Measurements from ENCODE around the gene CLDN6. TPM values are rescaled to one million over a fixed set of nuclear protein-coding genes. Genes with fewer than 3 reads are reported as not detected.
A peak's percentile ranks its signal among the peaks of the same experiment; 100 is the strongest.

Gene CLDN6
- total RNA-seq, 4 donors from 2014 or later = not detected

- H3K4me1 ChIP-seq = peaks cover 0 to 12% (median 7%) of the 10 kb centered on the region in 3 donors
- H3K27ac ChIP-seq = no peak overlapping the region
- H3K27me3 ChIP-seq = peaks cover 98% of the 10 kb centered on the region
- no peaks in the 10 kb centered on the region for H3K36me3 ChIP-seq
- TF ChIP-seq POLR2AphosphoS5 (IDR thresholded peaks at IDR 0.05) (no peak), CTCF (IDR thresholded peaks at IDR 0.05) (no peak), EP300 (IDR thresholded peaks at IDR 0.05) (no peak), POLR2A (IDR thresholded peaks at IDR 0.05) (no peak)
- H3K4me3 ChIP-seq = peak overlapping the region in 1 of 2 donors; percentile 1
- WGBS, 2 donors (ENCODE audit: low coverage in 1 of 2) = 20% methylated on average over 1 of the region's 40 CpGs; no CpG with 5 or more reads in 1 of the 2 donors
- no peak for ATAC-seq
- H3K9me3 ChIP-seq = no peaks in the 10 kb centered on the region
Observed at GRCh38 chr16:3035972-3036725, 18.2 kb upstream of the CLDN6 start.

GRCh38 chr16:3035289-3035971 is 17.4 kb upstream of the CLDN6 start:
- no peaks in the 10 kb centered on the region for H3K36me3 ChIP-seq
- TF ChIP-seq EP300 (IDR thresholded peaks at IDR 0.05) = no peak
- TF ChIP-seq CTCF (IDR thresholded peaks at IDR 0.05) = no peak
- TF ChIP-seq POLR2A (IDR thresholded peaks at IDR 0.05) = no peak
- TF ChIP-seq POLR2AphosphoS5 (IDR thresholded peaks at IDR 0.05) = no peak
- no peak for ATAC-seq
- WGBS, 2 donors (ENCODE audit: low coverage in 1 of 2) = 0% methylated on average over 1 of the region's 19 CpGs; no CpG with 5 or more reads in 1 of the 2 donors
- H3K27ac ChIP-seq = no peak overlapping the region
- no peaks in the 10 kb centered on the region for H3K9me3 ChIP-seq
- H3K4me3 ChIP-seq = no peak overlapping the region
- peaks cover 98% of the 10 kb centered on the region for H3K27me3 ChIP-seq
- peaks cover 0 to 12% (median 7%) of the 10 kb centered on the region in 3 donors for H3K4me1 ChIP-seq

- 28 to 32% methylated on average over 6 of the region's 7 CpGs for WGBS, 2 donors (ENCODE audit: low coverage in 1 of 2)
- Histone ChIP-seq H3K27me3 (peaks cover 91% of the 10 kb centered on the region), H3K4me3 (no peak overlapping the region)
Observed at GRCh38 chr16:3032624-3033023, 14.6 kb upstream of the CLDN6 start.

GRCh38 chr16:3030222-3031212 is 12.5 kb upstream of the CLDN6 start:
- WGBS, 2 donors (ENCODE audit: low coverage in 1 of 2) = 60% methylated on average over 2 of the region's 33 CpGs; no CpG with 5 or more reads in 1 of the 2 donors
- H3K27ac ChIP-seq = no peak overlapping the region
- peaks cover 0 to 20% of the 10 kb centered on the region in 2 donors for H3K36me3 ChIP-seq
- ATAC-seq = no peak
- H3K4me1 ChIP-seq = peaks cover 0 to 25% (median 15%) of the 10 kb centered on the region in 3 donors
- TF ChIP-seq CTCF (IDR thresholded peaks at IDR 0.05) (no peak), POLR2A (IDR thresholded peaks at IDR 0.05) (no peak), EP300 (IDR thresholded peaks at IDR 0.05) (no peak), POLR2AphosphoS5 (IDR thresholded peaks at IDR 0.05) (no peak)
- peaks cover 70% of the 10 kb centered on the region for H3K27me3 ChIP-seq
- H3K9me3 ChIP-seq = no peaks in the 10 kb centered on the region
- no peak overlapping the region for H3K4me3 ChIP-seq

More at GRCh38 chr16:3032624-3033023, 14.6 kb upstream of the CLDN6 start:
- H3K4me1 ChIP-seq = peaks cover 0 to 37% (median 22%) of the 10 kb centered on the region in 3 donors
- ATAC-seq = no peak
- no peaks in the 10 kb centered on the region for H3K9me3 ChIP-seq
- H3K27ac ChIP-seq = no peak overlapping the region
- TF ChIP-seq POLR2AphosphoS5 (IDR thresholded peaks at IDR 0.05) (no peak), POLR2A (IDR thresholded peaks at IDR 0.05) (no peak), CTCF (IDR thresholded peaks at IDR 0.05) (no peak), EP300 (IDR thresholded peaks at IDR 0.05) (no peak)
- no peaks in the 10 kb centered on the region for H3K36me3 ChIP-seq

All from gastroesophageal sphincter (tissue), 4 donors.